HL-60 (cell line): ENCODE data around the gene MPP3.

Experiments
- CTCF ChIP-seq: IDR thresholded peaks from one replicate; pipeline ENCODE4 v1.5.1; 2011; ENCODE audit warnings: low read length, control low read depth, inconsistent platforms; ENCODE audit not compliant: insufficient read depth
- POLR2AphosphoS5 ChIP-seq: IDR thresholded peaks from 2 replicates; pipeline ENCODE4 v1.6.1; 2012; ENCODE audit warnings: low read depth
- REST ChIP-seq: IDR thresholded peaks from 2 replicates; pipeline ENCODE4 v1.6.1; 2012; ENCODE audit warnings: low read depth; ENCODE audit not compliant: insufficient replicate concordance

- TF ChIP-seq CTCF = no peak
- no peak for TF ChIP-seq POLR2AphosphoS5
- TF ChIP-seq REST = no peak
These were observed 31.1 kb downstream of the MPP3 start for GRCh38 chr17:43801844-43802243.
